Epidermal melanocyte (primary cell): ENCODE data around the gene KRTAP10-5.

Experiments used
- DNase-seq: peaks from one replicate; pipeline ENCODE4 v3.0.0; 2011; ENCODE audit warnings: low spot score; ENCODE audit not compliant: insufficient read length

KRTAP10-5 gene

GRCh38 chr21:44530221-44530902 is 50.0 kb downstream of the KRTAP10-5 start:
- no peak for DNase-seq

- DNase-seq: no peak
These were observed 50.8 kb downstream of the KRTAP10-5 start for GRCh38 chr21:44529503-44530125.
